Heart right ventricle (tissue), 16 donors: Measurements from ENCODE around the gene PEDS1. TPM values are rescaled to one million over a fixed set of nuclear protein-coding genes. Genes with fewer than 3 reads are reported as not detected.

ENCODE experiments used
- ATAC-seq, 8 donors: fragments of 200-7000 bp; cut with Tn5 transposase; one replicate each; pipeline ENCODE4 v1.9.1; 2020; ENCODE audit warnings: mild to moderate bottlenecking in 8 of 8, moderate library complexity in 8 of 8, moderate number of reproducible peaks in 1 of 8
- DNase-seq, 2 donors: peaks; one replicate each; pipeline ENCODE4 v3.0.0-alpha.2; 2020
- H3K27ac ChIP-seq, 10 donors: fragments of 200-600 bp; sonication (generic) in 2 of 10; one replicate each; pipeline versions ENCODE4 v1.5.0 to v1.8.0; 2020 to 2022; ENCODE audit warnings: mild to moderate bottlenecking in 3 of 10
- H3K27me3 ChIP-seq, 7 donors: fragments of 200-600 bp; one replicate each; pipeline ENCODE4 v1.8.0; 2021 to 2022; ENCODE audit warnings: mild to moderate bottlenecking in 2 of 7
- H3K36me3 ChIP-seq, 9 donors: fragments of 200-600 bp; sonication (generic) in 1 of 9; one replicate each; pipeline versions ENCODE4 v1.5.0 to v1.8.0; 2020 to 2022; ENCODE audit warnings: mild to moderate bottlenecking in 2 of 9
- H3K4me1 ChIP-seq, 9 donors: fragments of 200-600 bp; sonication (generic) in 1 of 9; one replicate each; pipeline versions ENCODE4 v1.5.0 to v1.8.0; 2020 to 2022; ENCODE audit warnings: mild to moderate bottlenecking in 4 of 9
- H3K4me3 ChIP-seq, 10 donors: fragments of 200-600 bp; sonication (generic) in 2 of 10; one replicate each; pipeline versions ENCODE4 v1.5.0 to v1.8.0; 2020 to 2022; ENCODE audit warnings: mild to moderate bottlenecking in 7 of 10, moderate library complexity in 2 of 10
- H3K9me3 ChIP-seq, 11 donors: fragments of 200-600 bp in 10 of 11; sonication (generic) in 2 of 11; one replicate each; pipeline versions ENCODE4 v1.5.0 to v1.8.0; 2013 to 2022; ENCODE audit warnings: mild to moderate bottlenecking in 2 of 11, control low read depth in 1 of 11, moderate library complexity in 1 of 11
- WGBS, 2 donors: extraction: QIAGEN DNeasy Blood & Tissue Kit; methylation state at CpG; one replicate each; pipeline ENCODE4 v1.1.7; 2013; ENCODE audit warnings: inconsistent platforms in 1 of 2; 5-methylcytosine and 5-hydroxymethylcytosine counted together
- intact Hi-C, 10 donors: fragments of 100-400 bp; cut with DNase I; formaldehyde crosslinking; loops; one replicate each; pipeline versions ENCODE4 v1.11.1 to v1.14.2; 2022
- polyA plus RNA-seq, 2 donors: library from polyadenylated mRNA; stranded (reverse); fragments of 200-250 nt; gene quantifications; one replicate each; pipeline ENCODE4 v1.2.3, GENCODE V29; 2013
- total RNA-seq, 10 donors: library from RNA; stranded (reverse); fragmentation: NEBNext Ultra II Directional in 3 of 10; extraction: Animal tissue kit (Norgen Biotek cat#: 25700) in 3 of 10; gene quantifications; one replicate each; pipeline versions ENCODE4 v1.2.1 to v1.2.4, GENCODE V29; 2021 to 2023
- TF ChIP-seq, protein P1 (sequence below), 9 donors: fragments of 200-600 bp; sonication (generic) in 2 of 9; IDR thresholded peaks; one replicate each; pipeline versions ENCODE4 v1.5.0 to v1.8.0; 2021 to 2022; ENCODE audit warnings: antibody characterized with exemption in 9 of 9, mild to moderate bottlenecking in 5 of 9, moderate library complexity in 1 of 9
- donor health status: Arrhythmogenic right ventricular cardiomyopathy.
- donor health status: ischemic (EF 13 %, LVEDD 7.1; RV severe dilation, severe dysfunction).
- donor health status: healthy with polysubstance abuse.
- donor health status: DM: no; HTN: yes; CAD: no.
- donor health status: DM: no; HTN: no; CAD: no.
- donor health status: ischemic (EF 25% LVEDD 6.9; RV normal size, moderate dysfunction).
- donor health status: ischemic (EF 25% LVEDD 5.7; RV mildly dilated, moderate dysfunction).
- donor health status: healthy.
- donor health status: DM: yes; HTN: yes; CAD: no.
- donor health status: Ischemic cardiomyopathy.
- donor health status: ischemic (EF 35%, LVEDD 5.7; RV mildly dilated, moderate dysfunction).
- donor health status: nonischemic (EF 11% LVEDD 7.7; RV severe dilation, severe dysfunction).
- donor health status: DM: yes; HTN: yes; CAD: no.
- donor health status: PGD.
- donor health status: ischemic (EF 29% LVEDD 5.4; RV normal size, mild dysfunction).
- donor health status: nonischemic (EF 23%, LVEDD 6.1; RV moderate dilation, normal function).

PEDS1 gene
- total and polyA plus RNA-seq, 12 donors: 12.2 to 40.2 (median 24.7) TPM

DNA sequence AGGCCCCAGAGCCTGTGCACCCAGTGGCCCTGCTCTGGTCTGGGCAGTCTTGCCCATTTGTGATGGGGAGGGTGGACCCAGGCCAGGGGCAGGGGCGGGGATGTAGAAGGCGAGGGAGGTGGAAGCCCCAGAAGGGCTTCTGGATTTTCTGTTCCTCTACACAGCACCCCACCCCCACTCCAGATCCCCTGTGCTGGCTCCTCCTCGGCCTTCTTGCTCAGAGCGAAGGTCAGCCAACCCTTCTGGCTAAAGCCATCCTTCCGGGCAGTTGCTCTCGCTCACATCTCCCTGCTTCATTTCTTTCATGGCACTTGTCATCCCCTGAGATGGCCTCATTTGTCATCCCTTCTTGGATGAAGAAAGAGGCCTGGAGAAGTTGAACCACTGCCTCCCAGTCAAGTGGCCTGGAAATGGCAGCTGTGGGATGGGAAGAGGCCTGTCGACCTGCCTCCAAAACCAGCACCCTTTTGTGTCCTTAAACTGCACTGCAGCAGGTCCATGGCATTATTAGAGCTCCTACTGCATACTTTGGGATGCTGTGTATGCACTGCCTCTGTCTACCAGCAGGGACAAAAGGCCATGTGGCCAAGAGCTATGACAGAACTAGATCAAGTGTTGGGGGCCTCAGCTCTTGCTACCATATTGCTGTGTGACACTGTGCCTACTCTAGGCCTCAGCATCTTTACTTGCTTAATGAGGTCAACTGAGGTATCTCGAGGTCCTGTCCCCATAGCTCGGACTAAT lies 19.9 kb downstream of the PEDS1 start:
- no peak overlapping the region for H3K4me3 ChIP-seq
- WGBS, 2 donors: 69 to 72% methylated on average over 9 of the region's 9 CpGs
- peaks cover 0 to 92% (median 11%) of the 10 kb centered on the region in 9 donors for H3K36me3 ChIP-seq
- H3K27me3 ChIP-seq: no peaks in the 10 kb centered on the region
- H3K27ac ChIP-seq: peak overlapping the region in 9 of 10 donors; percentile 6 to 71 (median 62)
- peaks cover 7 to 56% (median 31%) of the 10 kb centered on the region in 9 donors for H3K4me1 ChIP-seq
- DNase-seq (no peak), ATAC-seq (peak in 4 of 8 donors; percentile 18 to 46 (median 22))
- H3K9me3 ChIP-seq: no peaks in the 10 kb centered on the region
- intact Hi-C loops: no loop called here
- TF ChIP-seq, protein P1, sequence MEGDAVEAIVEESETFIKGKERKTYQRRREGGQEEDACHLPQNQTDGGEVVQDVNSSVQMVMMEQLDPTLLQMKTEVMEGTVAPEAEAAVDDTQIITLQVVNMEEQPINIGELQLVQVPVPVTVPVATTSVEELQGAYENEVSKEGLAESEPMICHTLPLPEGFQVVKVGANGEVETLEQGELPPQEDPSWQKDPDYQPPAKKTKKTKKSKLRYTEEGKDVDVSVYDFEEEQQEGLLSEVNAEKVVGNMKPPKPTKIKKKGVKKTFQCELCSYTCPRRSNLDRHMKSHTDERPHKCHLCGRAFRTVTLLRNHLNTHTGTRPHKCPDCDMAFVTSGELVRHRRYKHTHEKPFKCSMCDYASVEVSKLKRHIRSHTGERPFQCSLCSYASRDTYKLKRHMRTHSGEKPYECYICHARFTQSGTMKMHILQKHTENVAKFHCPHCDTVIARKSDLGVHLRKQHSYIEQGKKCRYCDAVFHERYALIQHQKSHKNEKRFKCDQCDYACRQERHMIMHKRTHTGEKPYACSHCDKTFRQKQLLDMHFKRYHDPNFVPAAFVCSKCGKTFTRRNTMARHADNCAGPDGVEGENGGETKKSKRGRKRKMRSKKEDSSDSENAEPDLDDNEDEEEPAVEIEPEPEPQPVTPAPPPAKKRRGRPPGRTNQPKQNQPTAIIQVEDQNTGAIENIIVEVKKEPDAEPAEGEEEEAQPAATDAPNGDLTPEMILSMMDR (IDR thresholded peaks at IDR 0.05): peak in 1 of 9 donors; percentile 13

DNA sequence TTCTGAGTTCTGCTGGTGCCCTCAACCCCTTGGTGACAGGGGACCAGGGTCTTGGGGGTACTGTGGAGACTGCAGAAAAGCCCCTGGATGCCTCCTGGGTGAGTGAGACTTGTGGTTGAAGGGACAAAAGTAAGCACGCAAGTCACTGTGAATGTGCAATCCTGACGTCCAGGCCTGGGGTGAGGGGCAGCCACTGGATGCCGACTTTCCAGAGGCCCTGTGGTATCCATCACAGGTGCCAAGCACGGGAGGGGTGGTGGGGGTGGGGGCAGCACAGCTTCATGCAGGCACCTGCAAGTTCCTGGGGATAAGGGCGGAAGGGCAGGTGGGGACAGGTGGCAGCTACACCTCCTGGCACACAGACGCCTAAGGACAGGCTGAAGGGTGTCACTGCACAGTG lies 20.5 kb downstream of the PEDS1 start:
- Histone ChIP-seq H3K27me3 (no peaks in the 10 kb centered on the region), H3K4me1 (peaks cover 1 to 50% (median 25%) of the 10 kb centered on the region in 9 donors), H3K9me3 (no peaks in the 10 kb centered on the region), H3K4me3 (no peak overlapping the region), H3K27ac (peak overlapping the region in 9 of 10 donors; percentile 6 to 71 (median 62)), H3K36me3 (peaks cover 0 to 94% (median 17%) of the 10 kb centered on the region in 9 donors)
- whole genome bisulfite sequencing, 2 donors: 81 to 82% methylated on average over 6 of the region's 6 CpGs
- TF ChIP-seq, protein P1 (IDR thresholded peaks at IDR 0.05): no peak
- intact Hi-C loops: no loop called here
- peak in 4 of 8 donors; percentile 1 to 8 (median 3) for ATAC-seq
- no peak for DNase-seq

DNA sequence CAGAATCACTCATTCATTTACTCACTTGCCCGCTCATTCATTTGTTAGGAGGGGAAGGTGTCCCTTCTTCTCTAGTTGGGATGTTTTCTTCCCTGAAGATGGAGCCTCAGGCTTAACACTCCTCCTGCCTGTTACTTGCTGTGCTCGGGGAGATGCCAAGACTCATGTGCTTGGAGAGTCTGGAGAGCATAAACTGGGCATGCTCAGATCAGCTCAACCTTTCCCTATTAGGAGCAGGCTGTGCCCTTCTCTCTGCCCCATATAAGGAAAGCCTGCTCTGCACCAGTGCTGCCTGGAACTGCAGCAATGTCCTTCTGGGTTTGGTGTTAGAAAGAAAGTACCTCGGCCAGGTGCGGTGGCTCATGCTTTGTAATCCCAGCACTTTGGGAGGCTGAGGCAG lies 22.5 kb downstream of the PEDS1 start:
- peak overlapping the region in 9 of 10 donors; percentile 49 to 76 (median 72) for H3K27ac ChIP-seq
- peak in 1 of 2 donors; percentile 59 for DNase-seq
- intact Hi-C loops: no loop called here
- H3K27me3 ChIP-seq: no peaks in the 10 kb centered on the region
- peak; percentile 81 to 95 (median 87) for ATAC-seq
- H3K4me3 ChIP-seq: peak overlapping the region in 2 of 10 donors; percentile 5 to 13
- H3K9me3 ChIP-seq: no peaks in the 10 kb centered on the region
- peaks cover 0 to 38% (median 23%) of the 10 kb centered on the region in 9 donors for H3K4me1 ChIP-seq
- H3K36me3 ChIP-seq: peaks cover 0 to 98% (median 32%) of the 10 kb centered on the region in 9 donors
- WGBS, 2 donors: 56 to 67% methylated on average over 4 of the region's 4 CpGs
- TF ChIP-seq, protein P1 (IDR thresholded peaks at IDR 0.05): peak in 2 of 9 donors; percentile 3 to 21

DNA sequence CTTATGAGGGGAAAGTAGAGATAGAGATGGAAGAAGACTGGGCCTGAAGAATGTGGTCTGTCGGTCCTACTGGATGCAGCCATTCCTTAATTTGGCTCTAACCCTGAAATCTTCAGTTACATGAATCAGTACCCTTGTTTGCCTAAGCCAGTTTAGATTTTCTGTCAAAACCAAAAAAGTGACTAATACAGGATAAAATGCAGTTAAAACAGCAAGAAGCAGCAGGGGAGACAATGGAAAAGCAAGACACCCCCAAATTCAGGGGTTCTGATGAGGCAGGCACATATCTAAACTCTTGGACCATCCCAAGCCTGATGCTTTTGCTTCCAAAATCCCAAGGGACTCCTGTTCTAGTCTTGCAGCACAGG lies 23.2 kb downstream of the PEDS1 start:
- intact Hi-C loops: no loop called here
- peaks cover 0 to 38% (median 23%) of the 10 kb centered on the region in 9 donors for H3K4me1 ChIP-seq
- no peak for ATAC-seq
- peaks cover 0 to 98% (median 37%) of the 10 kb centered on the region in 9 donors for H3K36me3 ChIP-seq
- WGBS, 2 donors: 93 to 98% methylated on average over 1 of the region's 1 CpG
- DNase-seq: no peak
- peak overlapping the region in 2 of 10 donors; percentile 5 to 13 for H3K4me3 ChIP-seq
- H3K27me3 ChIP-seq: no peaks in the 10 kb centered on the region
- no peaks in the 10 kb centered on the region for H3K9me3 ChIP-seq
- TF ChIP-seq, protein P1 (IDR thresholded peaks at IDR 0.05): no peak
- peak overlapping the region in 6 of 10 donors; percentile 39 to 76 (median 72) for H3K27ac ChIP-seq
